Thoracic aorta (tissue), 2 donors: ENCODE results near the gene MAP2K1. TPM values are rescaled to one million over a fixed set of nuclear protein-coding genes. Genes with fewer than 3 reads are reported as not detected.
A peak's percentile ranks its signal among the peaks of the same experiment; 100 is the strongest.
"Not testable (repeated sequence)": the region's sequence is repeated elsewhere in the genome, so short reads cannot be mapped to it uniquely, and the experiment has no call there.

Source experiments
- ATAC-seq: fragments of 150-250 bp; one replicate; pipeline ENCODE4 v1.8.0; 2017; ENCODE audit warnings: low read depth; ENCODE audit not compliant: insufficient number of reproducible peaks, low FRiP score
- DNase-seq: peaks from one replicate; pipeline ENCODE4 v3.0.0-alpha.2; 2020; ENCODE audit warnings: low spot score
- H3K27ac ChIP-seq, 2 donors: fragments of 200-600 bp; sonication (generic); 1 replicate in 1 of 2; 2 replicates in 1 of 2; pipeline ENCODE4 v1.5.1; 2016; ENCODE audit warnings: mild to moderate bottlenecking in 2 of 2, moderate library complexity in 2 of 2
- H3K27me3 ChIP-seq: fragments of 200-600 bp; sonication (generic); replicated peaks from 2 replicates; pipeline ENCODE4 v1.6.0; 2016; ENCODE audit warnings: mild to moderate bottlenecking; ENCODE audit not compliant: insufficient read depth
- H3K36me3 ChIP-seq: fragments of 200-600 bp; sonication (generic); one replicate; pipeline ENCODE4 v1.5.1; 2016
- H3K4me1 ChIP-seq, 2 donors: fragments of 200-600 bp; sonication (generic); 1 replicate in 1 of 2; 2 replicates in 1 of 2; pipeline versions ENCODE4 v1.5.1 to v1.6.0; 2016; ENCODE audit warnings: low read depth in 2 of 2, mild to moderate bottlenecking in 1 of 2; ENCODE audit not compliant: control insufficient read depth in 1 of 2
- H3K4me3 ChIP-seq: fragments of 200-600 bp; sonication (generic); 2 replicates; pipeline ENCODE4 v1.5.1; 2016; ENCODE audit warnings: mild to moderate bottlenecking
- H3K9me3 ChIP-seq: fragments of 200-600 bp; sonication (generic); 2 replicates; pipeline ENCODE4 v1.5.1; 2016
- total RNA-seq, 2 donors: library from RNA; depleted of rRNA; stranded (reverse); fragments of >200 nt; gene quantifications; one replicate each; pipeline versions ENCODE4 v1.1.0 to v1.2.3, GENCODE V29; 2016
- TF ChIP-seq, protein P1 (sequence below): fragments of 200-600 bp; sonication (generic); IDR thresholded peaks from one replicate; pipeline ENCODE4 v1.5.1; 2019; ENCODE audit warnings: antibody characterized with exemption

The MAP2K1 gene
- 10 to 100 TPM; 58.7 to 62.3 TPM for total RNA-seq

DNA sequence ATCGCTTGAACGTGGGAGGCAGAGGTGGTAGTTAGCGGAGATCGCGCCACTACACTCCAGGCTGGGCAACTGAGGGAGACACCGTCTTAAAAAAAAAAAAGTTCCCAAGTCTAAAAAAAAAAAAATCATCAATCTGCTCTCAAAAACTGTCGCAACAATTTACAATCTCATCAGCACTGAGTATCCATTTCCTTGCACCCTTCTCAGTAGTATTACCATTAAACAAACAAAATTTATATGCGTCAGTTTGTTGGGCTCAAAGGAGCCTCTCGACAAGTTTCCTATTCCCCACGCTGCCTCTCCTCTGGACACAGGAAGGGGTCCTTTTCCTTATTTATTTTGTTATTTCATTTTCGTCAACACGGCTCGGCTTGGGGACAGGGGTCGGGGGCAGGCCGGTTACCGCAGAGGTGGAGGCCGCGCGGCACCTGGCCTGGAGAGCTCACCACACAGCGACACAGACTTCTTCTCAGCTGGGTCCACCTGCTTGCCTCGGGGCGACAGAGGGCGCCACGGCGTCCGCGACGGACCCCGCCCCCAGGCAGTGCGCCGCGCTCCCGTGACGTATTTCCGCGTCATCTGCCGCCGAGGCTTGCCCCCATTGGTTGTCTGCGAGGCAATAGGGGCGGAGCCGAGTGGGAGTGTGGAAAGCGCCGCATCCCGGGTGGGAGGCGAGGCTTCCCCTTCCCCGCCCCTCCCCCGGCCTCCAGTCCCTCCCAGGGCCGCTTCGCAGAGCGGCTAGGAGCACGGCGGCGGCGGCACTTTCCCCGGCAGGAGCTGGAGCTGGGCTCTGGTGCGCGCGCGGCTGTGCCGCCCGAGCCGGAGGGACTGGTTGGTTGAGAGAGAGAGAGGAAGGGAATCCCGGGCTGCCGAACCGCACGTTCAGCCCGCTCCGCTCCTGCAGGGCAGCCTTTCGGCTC lies at the start of gene MAP2K1:
TSS of gene MAP2K1 (plus strand) at position 709 of the 920 bp plus-strand sequence. CDS start 436 bp downstream, outside the sequence.
- peak; percentile 96 for ATAC-seq
- peaks cover 22 to 46% of the 10 kb centered on the region in 2 donors for H3K4me1 ChIP-seq
- TF ChIP-seq, protein P1, sequence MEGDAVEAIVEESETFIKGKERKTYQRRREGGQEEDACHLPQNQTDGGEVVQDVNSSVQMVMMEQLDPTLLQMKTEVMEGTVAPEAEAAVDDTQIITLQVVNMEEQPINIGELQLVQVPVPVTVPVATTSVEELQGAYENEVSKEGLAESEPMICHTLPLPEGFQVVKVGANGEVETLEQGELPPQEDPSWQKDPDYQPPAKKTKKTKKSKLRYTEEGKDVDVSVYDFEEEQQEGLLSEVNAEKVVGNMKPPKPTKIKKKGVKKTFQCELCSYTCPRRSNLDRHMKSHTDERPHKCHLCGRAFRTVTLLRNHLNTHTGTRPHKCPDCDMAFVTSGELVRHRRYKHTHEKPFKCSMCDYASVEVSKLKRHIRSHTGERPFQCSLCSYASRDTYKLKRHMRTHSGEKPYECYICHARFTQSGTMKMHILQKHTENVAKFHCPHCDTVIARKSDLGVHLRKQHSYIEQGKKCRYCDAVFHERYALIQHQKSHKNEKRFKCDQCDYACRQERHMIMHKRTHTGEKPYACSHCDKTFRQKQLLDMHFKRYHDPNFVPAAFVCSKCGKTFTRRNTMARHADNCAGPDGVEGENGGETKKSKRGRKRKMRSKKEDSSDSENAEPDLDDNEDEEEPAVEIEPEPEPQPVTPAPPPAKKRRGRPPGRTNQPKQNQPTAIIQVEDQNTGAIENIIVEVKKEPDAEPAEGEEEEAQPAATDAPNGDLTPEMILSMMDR, result peak; percentile 64
- H3K27me3 ChIP-seq, result no peaks in the 10 kb centered on the region
- H3K9me3 ChIP-seq, result no peaks in the 10 kb centered on the region
- peak within 1 kb of the TSS; percentile 88 to 89 for H3K27ac ChIP-seq
- peak within 1 kb of the TSS; percentile 90 for H3K4me3 ChIP-seq
- H3K36me3 ChIP-seq, result no peaks in the 10 kb centered on the region
- peak; percentile 92 for DNase-seq

DNA sequence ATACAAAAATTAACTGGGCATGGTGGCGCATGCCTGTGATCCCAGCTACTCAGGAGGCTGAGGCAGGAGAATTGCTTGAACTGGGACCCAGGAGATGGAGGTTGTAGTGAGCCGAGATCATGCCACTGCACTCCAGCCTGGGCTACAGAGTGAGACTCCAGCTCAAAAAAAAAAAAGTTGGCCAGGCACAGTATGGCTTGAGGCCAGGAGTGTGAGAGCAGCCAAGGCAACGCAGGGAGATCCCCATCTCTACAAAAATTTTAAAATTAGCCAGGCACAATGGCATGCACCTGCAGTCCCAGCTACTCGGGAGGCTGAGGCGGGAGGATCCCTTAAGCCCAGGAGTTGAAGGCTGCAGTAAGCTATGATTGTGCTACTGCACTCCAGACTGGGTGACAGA lies 38.2 kb upstream of the MAP2K1 start:
- H3K27me3 ChIP-seq, H3K36me3 ChIP-seq, ATAC-seq: not testable (repeated sequence)

DNA sequence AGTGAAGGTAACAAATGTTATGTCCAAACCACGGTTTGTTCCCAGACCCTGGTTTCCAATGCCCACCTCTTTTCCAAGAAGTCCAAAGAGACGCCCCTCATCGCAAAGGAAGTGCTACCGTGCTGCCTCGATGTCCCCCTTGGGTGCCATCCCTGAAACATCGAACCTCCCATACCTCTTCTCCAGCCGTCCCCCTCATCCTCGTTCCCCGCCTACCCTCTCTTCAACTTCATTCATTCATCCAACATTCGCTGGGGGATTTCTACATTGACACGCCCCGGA lies 30.7 kb upstream of the MAP2K1 start:
- Histone ChIP-seq H3K27ac (peak overlapping the region; percentile 65 to 75), H3K36me3 (no peaks in the 10 kb centered on the region), H3K27me3 (no peaks in the 10 kb centered on the region), H3K4me3 (peak overlapping the region; percentile 82), H3K4me1 (peaks cover 0 to 10% of the 10 kb centered on the region in 2 donors), H3K9me3 (no peaks in the 10 kb centered on the region)
- ATAC-seq (no peak), DNase-seq (no peak)
- TF ChIP-seq, protein P1, result no peak

More for the DNA sequence above, 38.2 kb upstream of the MAP2K1 start:
- DNase-seq, H3K9me3 ChIP-seq, H3K4me1 ChIP-seq, H3K4me3 ChIP-seq, H3K27ac ChIP-seq: not testable (repeated sequence)

DNA sequence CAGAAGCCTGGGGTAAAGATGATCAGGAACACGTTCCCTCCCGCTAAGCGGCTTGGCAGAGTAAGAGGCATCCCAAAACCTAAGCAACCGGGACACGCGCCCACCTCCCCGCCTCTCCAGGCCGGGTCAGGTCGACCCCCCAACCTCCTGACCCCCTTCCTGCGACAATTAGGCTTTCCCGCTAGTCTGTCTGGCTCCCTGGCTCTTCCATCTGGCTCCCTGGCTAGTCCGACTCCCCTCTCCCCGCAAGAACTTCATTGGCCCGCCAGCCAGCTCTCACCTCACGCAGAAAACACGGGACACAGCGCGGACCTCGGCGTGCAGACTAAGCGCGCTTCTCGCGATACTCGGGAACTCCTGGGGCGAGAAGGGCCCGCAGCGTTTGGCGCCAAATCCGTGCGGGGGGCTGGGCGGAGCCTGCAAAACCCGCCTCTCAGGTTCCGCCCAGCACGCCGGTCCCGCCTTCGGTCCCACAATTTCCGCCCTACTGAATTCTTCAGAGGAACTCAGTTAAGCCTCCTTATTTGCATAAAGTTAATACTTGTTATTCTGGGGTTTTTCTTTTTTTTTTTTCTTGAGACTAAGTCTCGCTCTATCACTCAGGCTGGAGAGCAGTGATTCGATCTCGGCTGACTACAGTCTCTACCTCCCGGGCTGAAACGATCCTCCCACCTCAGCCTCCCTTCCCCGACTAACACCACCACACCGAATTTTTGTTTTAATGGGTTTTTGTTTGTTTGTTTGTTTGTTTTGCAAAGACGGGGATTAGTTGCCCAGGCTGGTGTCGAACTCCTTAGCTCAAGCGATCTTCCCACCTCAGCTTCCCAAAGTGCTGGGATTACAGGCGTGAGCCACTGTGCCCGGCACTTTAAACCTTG lies 30.1 kb upstream of the MAP2K1 start, which contains the start of gene TIPIN:
TSS of gene TIPIN (minus strand) at position 327 of the 878 bp plus-strand sequence. CDS start 3,738 bp downstream, outside the sequence.
- H3K36me3 ChIP-seq, result no peaks in the 10 kb centered on the region
- H3K9me3 ChIP-seq, result no peaks in the 10 kb centered on the region
- H3K4me3 ChIP-seq, result peak within 1 kb of the TSS; percentile 82
- TF ChIP-seq, protein P1, result no peak
- H3K27ac ChIP-seq, result peak within 1 kb of the TSS; percentile 65 to 75
- peak; percentile 78 for DNase-seq
- ATAC-seq, result peak; percentile 88
- no peaks in the 10 kb centered on the region for H3K27me3 ChIP-seq
- H3K4me1 ChIP-seq, result peaks cover 0 to 10% of the 10 kb centered on the region in 2 donors

DNA sequence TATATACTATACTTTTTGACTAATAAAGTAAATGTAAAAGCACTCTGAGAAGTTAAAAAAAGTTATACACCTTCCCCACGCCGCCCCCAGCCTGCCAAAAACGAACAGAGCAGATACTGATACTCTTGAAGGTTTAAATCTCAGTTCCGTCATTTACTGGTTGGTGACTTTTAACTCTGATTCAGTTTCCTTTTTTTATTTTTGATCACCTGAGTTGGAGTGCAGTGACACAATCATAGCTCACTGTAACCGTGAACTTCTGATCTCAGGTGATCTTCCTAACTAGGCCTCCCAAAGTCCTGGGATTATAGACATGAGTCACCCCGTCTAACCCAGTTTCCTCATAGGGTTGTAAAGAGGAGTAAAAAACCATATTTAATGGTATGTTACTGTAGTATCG lies 27.0 kb upstream of the MAP2K1 start:
- ATAC-seq (no peak), DNase-seq (no peak)
- Histone ChIP-seq H3K27ac (no peak overlapping the region), H3K36me3 (no peaks in the 10 kb centered on the region), H3K27me3 (no peaks in the 10 kb centered on the region), H3K4me1 (peaks cover 0 to 10% of the 10 kb centered on the region in 2 donors), H3K9me3 (no peaks in the 10 kb centered on the region), H3K4me3 (no peak overlapping the region)
- TF ChIP-seq, protein P1, result no peak

DNA sequence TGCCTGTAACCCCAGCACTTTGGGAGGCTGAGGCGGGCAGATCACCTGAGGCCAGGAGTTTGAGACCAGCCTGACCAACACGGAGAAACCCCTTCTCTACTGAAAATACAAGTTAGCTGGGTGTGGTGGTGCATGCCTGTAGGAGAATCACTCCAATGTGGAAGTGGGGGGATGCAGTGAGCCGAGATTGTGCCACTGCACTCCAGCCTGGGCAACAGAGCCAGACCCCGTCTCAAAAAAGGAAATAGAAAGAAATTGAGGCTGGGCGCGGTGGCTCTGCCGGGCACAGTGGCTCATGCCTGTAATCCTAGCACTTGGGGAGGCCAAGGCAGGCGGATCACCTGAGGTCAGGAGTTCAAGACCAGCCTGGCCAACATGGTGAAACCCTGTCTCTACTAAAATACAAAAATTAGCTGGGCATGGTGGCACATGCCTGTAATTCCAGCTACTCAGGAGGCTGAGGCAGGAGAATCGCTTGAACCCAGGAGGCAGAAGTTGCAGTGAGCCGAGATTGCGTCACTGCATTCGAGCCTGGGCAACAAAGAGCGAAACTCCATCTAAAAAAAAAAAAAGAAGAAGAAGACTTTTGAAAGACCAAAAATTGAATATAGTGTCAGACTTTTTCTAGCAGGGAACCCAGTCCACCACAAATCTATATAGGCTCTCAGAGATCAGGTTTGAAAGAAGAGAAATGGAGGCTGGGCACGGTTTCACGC lies 24.8 kb upstream of the MAP2K1 start:
- not testable (repeated sequence) for ATAC-seq, H3K9me3 ChIP-seq, H3K27me3 ChIP-seq, H3K4me3 ChIP-seq, H3K27ac ChIP-seq, H3K36me3 ChIP-seq, H3K4me1 ChIP-seq, DNase-seq
